GM19099 (cell line): ENCODE measurements around the gene TMEM109.

Experiments used
- POLR2A ChIP-seq: IDR thresholded peaks from 3 replicates; pipeline ENCODE4 v1.6.1; 2011; ENCODE audit warnings: low read depth; ENCODE audit not compliant: insufficient read length; ENCODE audit errors: extremely low read depth

Gene TMEM109

DNA sequence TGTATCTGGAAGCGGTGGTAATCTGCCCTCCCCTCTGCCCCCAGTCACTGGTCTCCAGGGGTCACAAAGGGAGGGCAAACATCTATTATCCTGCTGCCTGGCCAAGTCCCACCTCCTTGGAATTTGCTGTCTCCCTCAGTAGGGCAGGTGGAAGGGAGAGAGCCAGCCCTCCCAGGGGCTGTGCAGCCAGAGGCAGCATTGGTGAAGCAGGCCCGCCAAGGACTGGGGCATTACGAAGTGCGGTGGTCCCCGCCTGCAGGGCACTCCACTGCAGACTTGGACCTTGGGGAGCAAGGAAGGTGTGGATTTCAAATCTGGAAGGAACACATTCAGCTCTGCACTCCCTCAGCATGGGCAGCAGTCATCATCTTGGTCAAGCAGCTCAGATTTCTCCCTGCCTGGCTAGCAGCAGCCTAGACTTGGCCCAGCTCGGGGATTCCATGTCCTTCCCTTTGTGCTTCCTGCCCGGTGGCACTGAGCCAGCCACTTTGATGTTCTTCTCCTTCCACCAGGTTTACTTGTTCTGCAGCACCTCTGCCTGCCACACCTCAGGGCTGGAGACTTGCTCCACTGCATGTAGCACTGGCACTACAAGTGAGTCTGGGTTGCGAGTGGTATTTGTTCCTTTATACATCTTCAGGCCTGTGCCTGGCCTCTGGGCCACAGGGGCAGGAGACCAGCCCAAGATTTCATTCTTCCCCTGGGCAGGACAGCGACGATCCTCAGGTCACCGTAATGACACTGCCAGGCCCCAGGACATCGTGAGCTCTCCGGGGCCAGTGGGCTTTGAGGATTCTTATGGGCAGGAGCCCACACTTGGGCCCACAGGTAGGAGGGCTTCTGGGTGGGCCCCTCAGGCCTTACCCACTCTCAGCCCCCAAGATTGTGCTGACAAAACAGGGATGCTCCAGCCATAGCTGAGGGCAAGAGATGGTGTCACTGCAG lies 39.3 kb upstream of the TMEM109 start:
- TF ChIP-seq POLR2A: no peak

DNA sequence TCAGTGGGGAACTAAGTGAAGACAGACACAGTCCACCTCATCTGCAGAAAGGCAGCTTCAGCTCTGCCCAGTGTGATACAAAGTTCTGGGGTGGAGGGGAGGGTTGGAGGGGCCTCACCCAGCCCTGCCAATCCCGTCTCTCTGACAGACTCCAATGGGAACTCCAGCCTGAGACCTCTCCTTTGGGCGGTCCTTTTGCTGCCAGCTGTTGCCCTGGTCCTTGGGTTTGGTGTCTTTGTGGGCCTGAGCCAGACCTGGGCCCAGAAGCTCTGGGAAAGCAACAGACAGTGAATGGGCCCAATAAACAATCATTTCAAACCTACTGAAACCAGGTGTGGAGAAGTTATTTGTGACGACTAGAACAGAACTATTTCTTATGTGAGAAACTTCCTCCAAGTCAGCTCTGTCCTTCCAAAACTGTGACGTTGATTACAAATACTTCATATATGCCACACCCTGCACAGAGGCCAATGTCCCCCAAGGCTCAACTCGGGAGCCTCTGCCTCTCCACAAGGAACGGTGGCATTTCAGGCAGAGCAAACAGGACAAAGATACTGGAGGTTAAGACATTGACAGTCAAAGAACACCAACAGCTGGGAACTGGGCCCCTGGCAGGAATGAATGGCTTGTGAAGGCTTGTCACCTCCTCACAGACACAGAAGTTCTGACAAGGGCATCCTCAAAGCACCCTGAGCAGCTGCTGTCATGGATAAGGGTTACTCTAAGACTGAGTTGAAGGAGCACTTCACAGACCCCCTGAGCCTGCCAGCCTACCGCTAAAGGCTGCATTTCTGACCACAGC lies 38.4 kb upstream of the TMEM109 start:
- no peak for TF ChIP-seq POLR2A

- TF ChIP-seq POLR2A: no peak
These were observed 37.8 kb upstream of the TMEM109 start for GRCh38 chr11:60876168-60876485.

DNA sequence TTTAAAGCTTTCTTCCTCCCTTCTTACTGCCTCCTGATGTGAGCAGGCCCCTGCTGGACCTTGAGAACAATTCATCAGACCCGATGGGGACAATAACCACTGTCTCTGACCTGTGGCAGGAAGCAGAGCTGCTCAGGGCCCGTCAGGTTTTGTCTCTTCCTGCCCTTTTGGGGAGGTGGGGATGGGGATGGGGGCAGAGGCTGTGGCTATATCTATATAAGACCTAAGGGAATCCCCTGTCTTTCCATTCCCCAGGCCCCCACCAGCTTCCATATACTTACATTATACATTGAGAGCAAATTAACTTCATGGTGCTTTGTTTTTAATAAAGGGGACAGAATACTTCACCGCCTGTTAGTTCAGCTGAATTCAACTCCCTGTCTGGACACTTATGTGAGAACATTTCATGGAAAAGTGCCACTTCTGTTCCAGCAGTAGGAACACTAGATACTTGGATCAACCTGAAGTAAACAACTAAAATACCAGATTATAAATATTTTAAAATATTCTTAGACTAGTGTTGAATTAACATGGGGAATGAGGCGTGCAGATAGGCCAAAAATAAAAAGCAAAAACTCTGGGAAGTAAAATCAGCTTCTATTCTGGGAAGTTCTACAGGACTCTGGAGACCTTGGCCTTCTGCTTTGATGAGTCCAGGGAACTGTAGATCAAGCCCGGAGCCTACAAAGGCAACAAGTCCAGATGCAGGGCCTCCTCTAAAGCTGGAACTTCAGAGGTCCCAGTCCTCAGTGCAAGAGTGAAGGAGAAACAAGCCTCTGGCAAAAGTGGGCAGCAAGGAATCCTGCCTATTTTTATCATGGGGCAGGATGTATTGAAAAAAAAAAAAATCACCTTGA lies 35.5 kb upstream of the TMEM109 start:
- no peak for TF ChIP-seq POLR2A

GRCh38 chr11:60879104-60879503 lies 34.9 kb upstream of the TMEM109 start:
- no peak for TF ChIP-seq POLR2A

DNA sequence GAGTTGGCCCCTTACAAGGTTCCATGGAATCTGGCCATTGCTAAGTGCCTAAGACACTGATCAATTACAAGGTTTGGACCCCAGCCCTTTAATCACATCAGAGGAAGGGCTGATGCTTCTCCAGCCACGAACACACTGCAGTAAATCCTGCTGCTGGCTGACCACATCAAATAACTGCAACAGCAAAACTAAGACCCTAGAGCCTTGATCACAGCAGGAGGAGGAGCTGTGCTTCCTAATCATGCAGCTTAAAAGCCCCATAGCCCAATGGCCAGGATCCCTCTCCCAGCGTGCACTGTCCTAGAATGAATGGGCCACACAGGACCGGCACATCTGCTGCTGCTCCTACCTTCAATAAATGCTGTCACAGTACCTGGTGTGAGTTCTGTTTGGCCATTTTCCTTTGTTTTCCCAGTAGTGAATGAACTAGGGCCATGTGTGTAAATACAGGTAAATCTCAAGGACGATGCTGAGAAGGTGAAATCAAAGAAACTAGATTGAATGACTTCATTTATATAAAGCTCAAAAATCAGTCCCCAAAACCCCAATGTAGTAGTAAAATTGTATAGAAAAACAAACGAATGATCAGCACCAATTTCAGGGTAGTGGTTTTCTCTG lies 33.9 kb upstream of the TMEM109 start:
- no peak for TF ChIP-seq POLR2A

DNA sequence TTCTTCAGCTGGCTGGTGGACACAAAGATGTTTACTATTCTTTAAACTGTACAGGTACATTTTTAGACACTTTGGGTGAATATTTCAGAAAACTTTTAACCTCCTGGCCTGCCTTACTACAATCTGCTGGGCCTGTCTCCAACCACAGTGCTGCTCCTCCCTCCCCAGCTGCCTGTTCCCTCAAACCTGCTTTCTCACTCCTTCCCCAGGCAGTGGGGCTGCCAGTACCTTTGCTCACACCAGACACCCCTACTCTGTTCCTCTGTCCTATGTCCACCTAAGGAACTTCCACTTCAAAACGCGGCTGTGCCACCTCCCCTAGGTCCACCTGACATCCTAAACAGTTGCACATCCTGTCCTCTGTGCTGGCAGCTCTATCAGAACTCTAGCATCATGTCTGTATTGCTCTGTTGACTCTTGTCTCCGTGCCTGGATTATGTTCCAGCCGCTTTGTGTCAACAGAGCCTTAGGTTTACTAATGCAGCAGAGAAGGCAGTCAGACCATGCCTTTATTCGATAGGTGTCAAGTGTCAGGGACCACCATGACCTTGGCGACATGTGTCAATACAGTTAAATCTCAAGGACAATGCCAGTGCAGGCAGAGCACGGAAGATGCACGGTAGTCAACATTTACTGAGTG lies 33.2 kb upstream of the TMEM109 start:
- no peak for TF ChIP-seq POLR2A

GRCh38 chr11:60887556-60887955 lies 26.4 kb upstream of the TMEM109 start:
- no peak for TF ChIP-seq POLR2A

GRCh38 chr11:60889869-60890311 lies 24.1 kb upstream of the TMEM109 start:
- TF ChIP-seq POLR2A: no peak

DNA sequence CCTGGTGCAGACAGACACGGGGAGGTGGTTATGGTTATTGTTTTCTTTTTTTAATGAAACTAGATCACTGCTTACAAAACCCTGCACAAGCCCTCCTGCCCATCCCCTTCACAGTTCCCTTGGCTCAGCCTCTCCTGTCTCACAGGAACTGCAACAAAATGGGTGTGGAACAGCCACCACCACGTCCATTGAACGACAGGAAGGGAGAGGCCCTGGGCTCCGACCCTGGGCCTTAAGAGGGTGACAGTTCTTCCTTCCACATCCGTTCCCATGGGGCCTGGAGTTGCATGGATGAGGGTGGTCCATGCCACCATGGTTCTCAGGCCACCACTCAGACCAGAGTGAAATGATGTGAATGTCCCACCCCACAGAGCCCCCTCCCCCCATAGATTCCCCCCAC lies 23.3 kb upstream of the TMEM109 start:
- no peak for TF ChIP-seq POLR2A

DNA sequence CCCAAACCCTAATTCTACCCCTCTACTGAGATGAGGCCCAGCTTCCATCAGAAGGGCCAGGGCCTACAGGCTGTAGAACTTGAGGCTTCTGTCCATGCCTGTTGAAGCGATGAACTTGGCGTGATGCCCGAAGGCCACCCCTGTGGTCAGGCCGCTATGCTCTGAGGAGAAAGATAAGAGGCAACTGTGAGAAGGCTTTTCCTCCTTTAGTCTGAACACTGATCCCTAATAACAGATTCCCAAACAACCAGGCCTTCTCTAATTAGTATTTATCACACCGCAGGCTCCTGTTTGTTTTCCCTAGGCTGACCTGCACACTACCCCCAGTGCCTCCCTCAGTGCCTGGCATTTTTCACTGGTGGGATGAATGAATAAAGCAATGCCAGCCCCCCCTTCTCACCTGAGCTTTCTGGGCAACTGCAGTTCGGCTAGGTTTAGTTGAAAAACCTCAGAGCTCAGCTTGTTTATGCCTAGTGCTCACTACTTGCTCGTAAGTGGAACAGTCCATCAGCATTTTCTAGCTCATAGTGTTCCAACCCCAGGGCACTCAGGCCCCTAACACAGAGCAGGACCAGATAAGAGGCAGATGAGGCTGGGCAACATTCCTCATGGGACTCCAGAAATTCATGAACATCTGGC lies 22.7 kb upstream of the TMEM109 start:
- no peak for TF ChIP-seq POLR2A

GRCh38 chr11:60895687-60896086 lies 18.3 kb upstream of the TMEM109 start:
- TF ChIP-seq POLR2A: no peak

GRCh38 chr11:60897496-60897895 lies 16.5 kb upstream of the TMEM109 start:
- TF ChIP-seq POLR2A: no peak
